Natural killer cell (primary cell): ENCODE results near the gene SPA17. TPM values are rescaled to one million over a fixed set of nuclear protein-coding genes. Genes with fewer than 3 reads are reported as not detected.

Experiments used
- ATAC-seq, 3 donors: fragments of 150-1000 bp in 2 of 3; fragments of 200-7000 bp in 1 of 3; cut with Tn5 transposase; 1 replicate in 1 of 3; 2 replicates in 2 of 3; pipeline ENCODE4 v1.10.0; 2021; ENCODE audit warnings: mild to moderate bottlenecking in 2 of 3, moderate library complexity in 2 of 3
- DNase-seq, 2 donors: peaks; one replicate each; pipeline versions ENCODE4 v3.0.0 to v3.0.0-alpha.2; 2013 to 2021; ENCODE audit warnings: mixed read lengths in 1 of 2
- H3K27ac ChIP-seq: one replicate; pipeline ENCODE4 v1.5.1; 2013; ENCODE audit warnings: mild to moderate bottlenecking, low read length
- H3K27me3 ChIP-seq: one replicate; pipeline ENCODE4 v1.6.1; 2013; ENCODE audit warnings: low read length; ENCODE audit not compliant: control insufficient read depth, insufficient read depth
- H3K36me3 ChIP-seq: one replicate; pipeline ENCODE4 v1.6.1; 2013; ENCODE audit warnings: low read length; ENCODE audit not compliant: control insufficient read depth, insufficient read depth
- H3K4me1 ChIP-seq: one replicate; pipeline ENCODE4 v1.6.1; 2013; ENCODE audit warnings: low read length; ENCODE audit not compliant: control insufficient read depth, insufficient read depth
- H3K4me3 ChIP-seq: one replicate; pipeline ENCODE4 v1.5.1; 2013; ENCODE audit warnings: low read length
- H3K9me3 ChIP-seq: one replicate; pipeline ENCODE4 v1.6.1; 2013; ENCODE audit warnings: low read length; ENCODE audit not compliant: control insufficient read depth, insufficient read depth
- H3K27ac Mint-ChIP-seq, 2 donors: one replicate each; pipeline ENCODE4 v1.8.0; 2022; ENCODE audit warnings: mild to moderate bottlenecking in 2 of 2, mixed read lengths in 2 of 2, moderate library complexity in 1 of 2
- H3K27me3 Mint-ChIP-seq, 2 donors: one replicate each; pipeline ENCODE4 v1.8.0; 2022; ENCODE audit warnings: low read depth in 2 of 2, mixed read lengths in 2 of 2
- H3K36me3 Mint-ChIP-seq: one replicate; pipeline ENCODE4 v1.8.0; 2022; ENCODE audit warnings: mixed read lengths
- H3K4me1 Mint-ChIP-seq, 2 donors: one replicate each; pipeline ENCODE4 v1.8.0; 2022; ENCODE audit warnings: mixed read lengths in 2 of 2
- H3K4me3 Mint-ChIP-seq: one replicate; pipeline ENCODE4 v1.8.0; 2022; ENCODE audit warnings: mild to moderate bottlenecking, moderate library complexity, mixed read lengths
- H3K9me3 Mint-ChIP-seq, 2 donors: one replicate each; pipeline ENCODE4 v1.8.0; 2022; ENCODE audit warnings: mixed read lengths in 2 of 2
- CTCF ChIP-seq: fragments of 200-600 bp; IDR thresholded peaks from one replicate; pipeline ENCODE4 v1.8.0; 2022; ENCODE audit warnings: antibody characterized with exemption
- WGBS: methylation state at CpG from one replicate; pipeline ENCODE4 v1.1.7; 2013; ENCODE audit warnings: missing lambda C conversion rate; ENCODE audit not compliant: insufficient coverage; 5-methylcytosine and 5-hydroxymethylcytosine counted together
- intact Hi-C: fragments of 100-400 bp; cut with micrococcal nuclease; formaldehyde crosslinking; loops from one replicate; pipeline ENCODE4 v1.14.2; 2022
- total RNA-seq, 4 donors: library from RNA; stranded (reverse); fragments of 120-200 nt in 1 of 4; gene quantifications; one replicate each; pipeline versions ENCODE4 v1.2.3 to v1.2.4, GENCODE V29; 2013 to 2022

The SPA17 gene
- total RNA-seq, 3 donors from 2014 or later (not counting 1 experiment from before 2014, with no cell fraction given), result 0.35 to 0.45 (median 0.35) TPM

GRCh38 chr11:124728134-124728533, 54.4 kb downstream of the SPA17 start:
- 75% methylated on average over 2 of the region's 2 CpGs for WGBS
- ATAC-seq, result no peak
- intact Hi-C loops, result no loop called here

GRCh38 chr11:124729571-124729970, 55.9 kb downstream of the SPA17 start:
- 90% methylated on average over 4 of the region's 4 CpGs for WGBS
- H3K4me1 ChIP-seq, result peaks cover 5% of the 10 kb centered on the region
- no peaks in the 10 kb centered on the region for H3K36me3 Mint-ChIP-seq
- H3K9me3 ChIP-seq, result no peaks in the 10 kb centered on the region
- intact Hi-C loops, result no loop called here
- no peaks in the 10 kb centered on the region for H3K9me3 Mint-ChIP-seq
- H3K4me1 Mint-ChIP-seq, result peaks cover 0 to 7% of the 10 kb centered on the region in 2 donors
- TF ChIP-seq CTCF, result no peak
- no peak for DNase-seq
- H3K27me3 Mint-ChIP-seq, result peaks cover 25 to 31% of the 10 kb centered on the region in 2 donors
- H3K4me3 ChIP-seq, result no peak overlapping the region
- no peak overlapping the region for H3K27ac Mint-ChIP-seq
- no peaks in the 10 kb centered on the region for H3K36me3 ChIP-seq
- no peak overlapping the region for H3K4me3 Mint-ChIP-seq
- ATAC-seq, result no peak
- no peaks in the 10 kb centered on the region for H3K27me3 ChIP-seq
- no peak overlapping the region for H3K27ac ChIP-seq

More at GRCh38 chr11:124728134-124728533, 54.4 kb downstream of the SPA17 start:
- DNase-seq, result no peak
- Mint-ChIP-seq H3K4me1 (peaks cover 0 to 7% of the 10 kb centered on the region in 2 donors), H3K27me3 (peaks cover 33 to 36% of the 10 kb centered on the region in 2 donors), H3K27ac (no peak overlapping the region), H3K36me3 (no peaks in the 10 kb centered on the region), H3K9me3 (no peaks in the 10 kb centered on the region), H3K4me3 (no peak overlapping the region)
- no peaks in the 10 kb centered on the region for H3K27me3 ChIP-seq
- H3K27ac ChIP-seq, result no peak overlapping the region
- H3K36me3 ChIP-seq, result no peaks in the 10 kb centered on the region
- no peak overlapping the region for H3K4me3 ChIP-seq
- no peak for TF ChIP-seq CTCF
- peaks cover 5% of the 10 kb centered on the region for H3K4me1 ChIP-seq
- H3K9me3 ChIP-seq, result no peaks in the 10 kb centered on the region

- Histone ChIP-seq H3K27ac (no peak overlapping the region), H3K4me3 (no peak overlapping the region), H3K36me3 (no peaks in the 10 kb centered on the region), H3K27me3 (no peaks in the 10 kb centered on the region), H3K9me3 (no peaks in the 10 kb centered on the region), H3K4me1 (no peaks in the 10 kb centered on the region)
- no peaks in the 10 kb centered on the region for H3K4me1 Mint-ChIP-seq
- H3K27me3 Mint-ChIP-seq, result peaks cover 24 to 25% of the 10 kb centered on the region in 2 donors
- WGBS, result 61% methylated on average over 4 of the region's 4 CpGs
- no peaks in the 10 kb centered on the region for H3K9me3 Mint-ChIP-seq
- no peak overlapping the region for H3K27ac Mint-ChIP-seq
- DNase-seq, result no peak
- H3K4me3 Mint-ChIP-seq, result no peak overlapping the region
- TF ChIP-seq CTCF, result no peak
- intact Hi-C loops, result no loop called here
- ATAC-seq, result no peak
- H3K36me3 Mint-ChIP-seq, result no peaks in the 10 kb centered on the region
These were observed 58.5 kb downstream of the SPA17 start for GRCh38 chr11:124732230-124732629.

- DNase-seq (no peak), ATAC-seq (no peak)
- H3K9me3 ChIP-seq, result no peaks in the 10 kb centered on the region
- peaks cover 7 to 21% of the 10 kb centered on the region in 2 donors for H3K4me1 Mint-ChIP-seq
- 10% methylated on average over 3 of the region's 3 CpGs for WGBS
- H3K27ac ChIP-seq, result no peak overlapping the region
- peaks cover 48 to 54% of the 10 kb centered on the region in 2 donors for H3K27me3 Mint-ChIP-seq
- H3K36me3 ChIP-seq, result no peaks in the 10 kb centered on the region
- intact Hi-C loops, result no loop called here
- H3K27me3 ChIP-seq, result peaks cover 7% of the 10 kb centered on the region
- H3K27ac Mint-ChIP-seq, result no peak overlapping the region
- no peaks in the 10 kb centered on the region for H3K36me3 Mint-ChIP-seq
- TF ChIP-seq CTCF, result no peak
- no peak overlapping the region for H3K4me3 ChIP-seq
- no peak overlapping the region for H3K4me3 Mint-ChIP-seq
- H3K9me3 Mint-ChIP-seq, result no peaks in the 10 kb centered on the region
- peaks cover 16% of the 10 kb centered on the region for H3K4me1 ChIP-seq
These were observed 63.0 kb downstream of the SPA17 start for GRCh38 chr11:124736736-124737135.
